Effector memory CD4-positive, alpha-beta T cell (primary cell): Measurements from ENCODE around the gene CA10.

Experiments used
- DNase-seq, 3 donors: peaks; one replicate each; pipeline ENCODE4 v3.0.0-alpha.2; 2020
- H3K27ac ChIP-seq: 2 replicates; pipeline ENCODE4 v1.7.0; 2013; ENCODE audit warnings: mild to moderate bottlenecking, low read length, moderate library complexity; ENCODE audit not compliant: insufficient read depth, poor library complexity, severe bottlenecking
- H3K27me3 ChIP-seq: replicated peaks from 2 replicates; pipeline ENCODE4 v1.7.0; 2013; ENCODE audit warnings: mild to moderate bottlenecking, low read length; ENCODE audit not compliant: insufficient read depth, control insufficient read depth, poor library complexity, severe bottlenecking
- H3K36me3 ChIP-seq: 2 replicates; pipeline ENCODE4 v1.7.0; 2013; ENCODE audit warnings: mild to moderate bottlenecking, low read length, moderate library complexity; ENCODE audit not compliant: control insufficient read depth, insufficient read depth
- H3K4me1 ChIP-seq: 2 replicates; pipeline ENCODE4 v1.7.0; 2013; ENCODE audit warnings: low read length, mild to moderate bottlenecking; ENCODE audit not compliant: control insufficient read depth, insufficient read depth, poor library complexity, severe bottlenecking
- H3K4me3 ChIP-seq: 2 replicates; pipeline ENCODE4 v1.7.0; 2013; ENCODE audit warnings: low read length, low read depth, mild to moderate bottlenecking; ENCODE audit not compliant: insufficient read depth, poor library complexity, severe bottlenecking
- H3K9me3 ChIP-seq: 2 replicates; pipeline ENCODE4 v1.7.0; 2013; ENCODE audit warnings: mild to moderate bottlenecking, low read length, moderate library complexity; ENCODE audit not compliant: control insufficient read depth

CA10 gene

DNA sequence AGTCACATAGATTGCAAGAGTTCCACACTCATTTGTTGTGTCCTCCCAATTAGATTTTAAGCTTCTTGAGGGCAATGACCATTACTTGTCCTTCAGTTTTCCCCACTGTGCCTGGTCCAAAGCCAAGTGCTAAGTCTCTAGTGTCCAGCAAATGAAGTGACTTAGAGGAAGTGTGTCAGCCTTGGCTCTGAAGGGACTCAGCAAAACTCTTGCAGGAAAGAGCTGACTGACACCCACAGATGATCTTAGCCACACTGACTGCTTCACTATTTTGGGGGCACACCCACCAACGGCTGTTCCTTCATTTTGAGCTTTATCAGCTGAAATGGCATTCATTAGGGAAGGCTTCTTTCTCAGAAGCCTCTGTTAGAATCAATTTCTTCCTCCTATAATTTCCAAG, 540.0 kb downstream of the CA10 start:
- no peaks in the 10 kb centered on the region for H3K27me3 ChIP-seq

GRCh38 chr17:51617986-51618385, 540.5 kb downstream of the CA10 start:
- Histone ChIP-seq H3K36me3 (no peaks in the 10 kb centered on the region), H3K4me3 (no peak overlapping the region), H3K9me3 (no peaks in the 10 kb centered on the region), H3K4me1 (no peaks in the 10 kb centered on the region), H3K27me3 (no peaks in the 10 kb centered on the region), H3K27ac (no peak overlapping the region)
- DNase-seq: no peak

More for the DNA sequence above, 540.0 kb downstream of the CA10 start:
- no peak overlapping the region for H3K27ac ChIP-seq
- H3K4me3 ChIP-seq: no peak overlapping the region
- no peaks in the 10 kb centered on the region for H3K9me3 ChIP-seq
- no peaks in the 10 kb centered on the region for H3K4me1 ChIP-seq
- H3K36me3 ChIP-seq: no peaks in the 10 kb centered on the region
- DNase-seq: no peak

DNA sequence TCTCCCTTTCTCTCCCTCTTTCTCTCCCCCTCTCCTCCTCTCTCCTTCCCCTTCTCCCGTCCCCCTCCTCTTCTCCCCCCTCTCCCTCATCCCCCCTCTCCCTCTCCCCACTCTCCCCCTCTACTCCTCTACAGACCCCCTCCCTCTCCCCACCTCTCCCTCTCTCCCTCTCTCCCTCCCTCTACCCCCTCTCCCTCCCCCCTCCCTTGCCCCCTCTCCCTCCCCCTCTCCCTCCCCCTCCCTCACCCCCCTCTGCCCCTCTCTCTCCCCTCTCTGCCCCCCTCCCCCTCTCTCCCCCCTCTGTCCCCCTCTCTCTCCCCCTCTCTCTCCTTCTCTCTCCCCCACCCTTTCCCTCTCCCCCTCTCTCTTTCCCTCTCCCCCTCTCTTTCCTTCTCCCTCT, 545.3 kb downstream of the CA10 start:
- Histone ChIP-seq H3K36me3 (no peaks in the 10 kb centered on the region), H3K27me3 (no peaks in the 10 kb centered on the region), H3K4me3 (no peak overlapping the region), H3K4me1 (no peaks in the 10 kb centered on the region), H3K9me3 (no peaks in the 10 kb centered on the region), H3K27ac (no peak overlapping the region)
- DNase-seq: no peak

DNA sequence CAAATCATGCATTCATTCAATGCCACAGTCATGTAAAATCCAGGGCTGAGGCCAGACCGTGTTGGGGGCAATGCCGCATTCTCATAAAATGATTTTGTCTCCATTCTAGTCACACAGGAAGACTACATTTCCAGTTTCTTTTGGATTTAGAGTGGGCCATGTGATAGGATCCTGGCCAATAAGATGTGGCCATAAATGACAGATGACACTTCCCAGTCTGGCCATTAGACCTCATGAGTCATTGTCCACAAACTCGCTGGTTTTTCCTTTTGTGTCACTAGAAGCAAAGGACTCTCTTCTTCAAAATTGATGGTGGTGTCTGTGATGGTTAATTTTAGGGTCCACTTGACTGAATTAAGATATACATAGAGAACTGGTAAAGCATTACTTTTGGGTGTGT, 545.8 kb downstream of the CA10 start:
- Histone ChIP-seq H3K27ac (no peak overlapping the region), H3K9me3 (no peaks in the 10 kb centered on the region), H3K4me1 (no peaks in the 10 kb centered on the region), H3K36me3 (no peaks in the 10 kb centered on the region), H3K27me3 (no peaks in the 10 kb centered on the region), H3K4me3 (no peak overlapping the region)
- DNase-seq: no peak

GRCh38 chr17:51611585-51611984, 546.9 kb downstream of the CA10 start:
- no peaks in the 10 kb centered on the region for H3K27me3 ChIP-seq
- H3K4me1 ChIP-seq: no peaks in the 10 kb centered on the region
- no peaks in the 10 kb centered on the region for H3K36me3 ChIP-seq
- no peak overlapping the region for H3K27ac ChIP-seq
- H3K4me3 ChIP-seq: no peak overlapping the region
- H3K9me3 ChIP-seq: no peaks in the 10 kb centered on the region
- no peak for DNase-seq

DNA sequence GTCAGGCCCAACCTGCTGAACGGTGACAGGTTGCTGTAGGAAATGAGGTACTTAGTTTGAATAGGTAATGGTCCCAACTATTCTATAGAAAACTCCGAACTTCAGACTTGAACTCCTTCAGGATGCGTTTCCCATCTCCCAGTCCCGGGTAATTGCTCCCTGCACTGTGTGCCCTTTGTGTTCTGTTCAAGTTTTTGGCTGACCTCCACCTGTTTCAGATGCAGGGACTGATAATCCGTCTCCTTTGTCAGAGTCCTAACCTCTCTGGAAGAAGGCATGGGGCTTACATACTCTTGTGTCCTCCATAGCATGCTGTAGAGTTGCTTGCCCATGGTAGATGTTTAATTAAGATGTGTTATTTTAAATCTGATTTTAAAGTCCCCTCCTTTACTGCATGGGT, 547.7 kb downstream of the CA10 start:
- H3K36me3 ChIP-seq: no peaks in the 10 kb centered on the region

DNA sequence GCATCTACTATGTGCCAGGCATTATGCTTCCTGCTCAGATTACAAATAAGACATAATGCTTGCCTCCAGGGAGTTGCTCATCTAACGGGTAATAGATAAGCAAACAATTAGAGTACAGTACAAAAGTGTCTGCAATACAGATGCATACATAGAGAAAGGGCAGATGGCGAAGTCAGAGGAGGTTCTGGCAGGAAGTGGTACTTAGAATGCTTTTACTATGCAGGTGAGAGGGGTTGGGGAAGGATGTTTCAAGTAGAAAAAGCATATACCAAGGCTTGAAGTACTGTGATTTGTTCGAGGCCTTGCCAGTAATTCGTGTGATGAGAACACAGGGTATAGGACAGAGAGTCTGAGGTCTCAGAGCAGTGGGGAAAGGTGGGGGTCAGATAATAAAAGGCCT, 548.4 kb downstream of the CA10 start:
- Histone ChIP-seq H3K27ac (no peak overlapping the region), H3K27me3 (no peaks in the 10 kb centered on the region), H3K4me3 (no peak overlapping the region), H3K36me3 (no peaks in the 10 kb centered on the region), H3K4me1 (no peaks in the 10 kb centered on the region), H3K9me3 (no peaks in the 10 kb centered on the region)
- DNase-seq: no peak

More for the DNA sequence above, 547.7 kb downstream of the CA10 start:
- H3K27ac ChIP-seq: no peak overlapping the region
- H3K4me1 ChIP-seq: no peaks in the 10 kb centered on the region
- H3K4me3 ChIP-seq: no peak overlapping the region
- DNase-seq: no peak
- no peaks in the 10 kb centered on the region for H3K9me3 ChIP-seq
- H3K27me3 ChIP-seq: no peaks in the 10 kb centered on the region

- Histone ChIP-seq H3K27me3 (no peaks in the 10 kb centered on the region), H3K4me1 (no peaks in the 10 kb centered on the region), H3K4me3 (no peak overlapping the region), H3K9me3 (no peaks in the 10 kb centered on the region), H3K27ac (no peak overlapping the region), H3K36me3 (no peaks in the 10 kb centered on the region)
- DNase-seq: no peak
These were observed 550.1 kb downstream of the CA10 start for GRCh38 chr17:51608251-51608933.

DNA sequence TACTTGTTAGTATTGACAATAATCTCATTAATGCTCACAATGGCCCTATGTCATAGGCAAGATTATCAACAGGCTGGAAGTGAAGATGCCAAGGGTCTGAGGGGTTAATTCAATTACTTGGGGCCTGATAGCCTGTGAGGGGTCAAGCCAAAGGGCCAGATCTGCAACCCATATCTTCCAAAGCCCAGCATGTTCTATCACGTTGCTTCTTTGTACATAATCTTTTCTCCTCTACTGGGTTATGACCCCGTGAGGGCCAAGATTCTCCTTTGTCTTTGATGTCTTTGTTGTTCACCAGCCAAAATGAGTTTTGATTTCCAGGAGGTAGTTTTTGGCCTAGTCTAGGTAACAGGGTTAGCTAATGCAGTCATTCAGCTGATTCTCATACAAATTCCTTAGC, 551.0 kb downstream of the CA10 start:
- Histone ChIP-seq H3K9me3 (no peaks in the 10 kb centered on the region), H3K4me1 (no peaks in the 10 kb centered on the region), H3K27ac (no peak overlapping the region), H3K4me3 (no peak overlapping the region), H3K36me3 (no peaks in the 10 kb centered on the region), H3K27me3 (no peaks in the 10 kb centered on the region)
- no peak for DNase-seq

- Histone ChIP-seq H3K27ac (no peak overlapping the region), H3K9me3 (no peaks in the 10 kb centered on the region), H3K4me1 (no peaks in the 10 kb centered on the region), H3K27me3 (no peaks in the 10 kb centered on the region), H3K4me3 (no peak overlapping the region), H3K36me3 (no peaks in the 10 kb centered on the region)
- DNase-seq: no peak
These were observed 554.1 kb downstream of the CA10 start for GRCh38 chr17:51604299-51605020.
